ENCODE data around the gene LIMA1. TPM values are rescaled to one million over a fixed set of nuclear protein-coding genes. Genes with fewer than 3 reads are reported as not detected.

LIMA1 gene
- polyA plus RNA-seq, 1 donor from 2014 or later: 4.4 TPM

- H3K27ac ChIP-seq (ENCODE audit: low read length): no peak overlapping the region
- H3F3A ChIP-seq (ENCODE audit: insufficient read depth, low read length, poor library complexity, severe bottlenecking): no peaks in the 10 kb centered on the region
- H3K27me3 ChIP-seq (ENCODE audit: insufficient read depth, low read depth, low read length): no peaks in the 10 kb centered on the region
- no peak overlapping the region for H2AFZ ChIP-seq (ENCODE audit: low read depth, low read length)
- H3K79me2 ChIP-seq (replicated peaks; ENCODE audit: insufficient read depth, low read length): no peaks in the 10 kb centered on the region
- no peak overlapping the region for H3K4me2 ChIP-seq (ENCODE audit: low read length)
- H3K9ac ChIP-seq (ENCODE audit: low read length): no peak overlapping the region
- no peak overlapping the region for H3K4me3 ChIP-seq (ENCODE audit: low read length)
- TF ChIP-seq REST (IDR thresholded peaks at IDR 0.05; ENCODE audit: borderline replicate concordance): no peak
- no peak for TF ChIP-seq SMC3 (conservative IDR thresholded peaks at IDR 0.05; ENCODE audit: poor library complexity)
- TF ChIP-seq EZH2 (IDR thresholded peaks at IDR 0.05; ENCODE audit: borderline replicate concordance, insufficient read depth, low read length, poor library complexity, severe bottlenecking): no peak
- no peak for TF ChIP-seq RAD21 (conservative IDR thresholded peaks at IDR 0.05)
- no peak for TF ChIP-seq POLR2AphosphoS5 (IDR thresholded peaks at IDR 0.05)
- TF ChIP-seq, protein P1, sequence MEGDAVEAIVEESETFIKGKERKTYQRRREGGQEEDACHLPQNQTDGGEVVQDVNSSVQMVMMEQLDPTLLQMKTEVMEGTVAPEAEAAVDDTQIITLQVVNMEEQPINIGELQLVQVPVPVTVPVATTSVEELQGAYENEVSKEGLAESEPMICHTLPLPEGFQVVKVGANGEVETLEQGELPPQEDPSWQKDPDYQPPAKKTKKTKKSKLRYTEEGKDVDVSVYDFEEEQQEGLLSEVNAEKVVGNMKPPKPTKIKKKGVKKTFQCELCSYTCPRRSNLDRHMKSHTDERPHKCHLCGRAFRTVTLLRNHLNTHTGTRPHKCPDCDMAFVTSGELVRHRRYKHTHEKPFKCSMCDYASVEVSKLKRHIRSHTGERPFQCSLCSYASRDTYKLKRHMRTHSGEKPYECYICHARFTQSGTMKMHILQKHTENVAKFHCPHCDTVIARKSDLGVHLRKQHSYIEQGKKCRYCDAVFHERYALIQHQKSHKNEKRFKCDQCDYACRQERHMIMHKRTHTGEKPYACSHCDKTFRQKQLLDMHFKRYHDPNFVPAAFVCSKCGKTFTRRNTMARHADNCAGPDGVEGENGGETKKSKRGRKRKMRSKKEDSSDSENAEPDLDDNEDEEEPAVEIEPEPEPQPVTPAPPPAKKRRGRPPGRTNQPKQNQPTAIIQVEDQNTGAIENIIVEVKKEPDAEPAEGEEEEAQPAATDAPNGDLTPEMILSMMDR (IDR thresholded peaks at IDR 0.05; ENCODE audit: poor library complexity, severe bottlenecking): no peak
- TF ChIP-seq TAF1 (IDR thresholded peaks at IDR 0.05; ENCODE audit: low read depth): no peak
- H4K20me1 ChIP-seq (ENCODE audit: insufficient read depth): no peaks in the 10 kb centered on the region
- H3K9me2 ChIP-seq (ENCODE audit: insufficient read depth, low read length): no peaks in the 10 kb centered on the region
- no peaks in the 10 kb centered on the region for H3K36me3 ChIP-seq (ENCODE audit: insufficient read depth, low read length)
- H3K9me3 ChIP-seq (ENCODE audit: low read length): no peaks in the 10 kb centered on the region
Observed at GRCh38 chr12:50221228-50222008, 61.9 kb downstream of the LIMA1 start.

- no peaks in the 10 kb centered on the region for H4K20me1 ChIP-seq (ENCODE audit: insufficient read depth)
- H3K4me2 ChIP-seq (ENCODE audit: low read length): no peak overlapping the region
- no peak overlapping the region for H3K9ac ChIP-seq (ENCODE audit: low read length)
- no peaks in the 10 kb centered on the region for H3F3A ChIP-seq (ENCODE audit: insufficient read depth, low read length, poor library complexity, severe bottlenecking)
- no peak overlapping the region for H2AFZ ChIP-seq (ENCODE audit: low read depth, low read length)
- H3K9me3 ChIP-seq (ENCODE audit: low read length): no peaks in the 10 kb centered on the region
- no peaks in the 10 kb centered on the region for H3K79me2 ChIP-seq (replicated peaks; ENCODE audit: insufficient read depth, low read length)
- no peaks in the 10 kb centered on the region for H3K36me3 ChIP-seq (ENCODE audit: insufficient read depth, low read length)
- no peak overlapping the region for H3K27ac ChIP-seq (ENCODE audit: low read length)
- no peaks in the 10 kb centered on the region for H3K9me2 ChIP-seq (ENCODE audit: insufficient read depth, low read length)
- no peak for TF ChIP-seq RAD21 (conservative IDR thresholded peaks at IDR 0.05)
- no peak overlapping the region for H3K4me3 ChIP-seq (ENCODE audit: low read length)
- no peaks in the 10 kb centered on the region for H3K27me3 ChIP-seq (ENCODE audit: insufficient read depth, low read depth, low read length)
Observed at GRCh38 chr12:50220363-50220995, 62.8 kb downstream of the LIMA1 start.

- H3K9me3 ChIP-seq (ENCODE audit: low read length): no peaks in the 10 kb centered on the region
- H3K4me2 ChIP-seq (ENCODE audit: low read length): no peak overlapping the region
- H3K9me2 ChIP-seq (ENCODE audit: insufficient read depth, low read length): no peaks in the 10 kb centered on the region
Observed at GRCh38 chr12:50219544-50219943, 63.8 kb downstream of the LIMA1 start.

More at GRCh38 chr12:50219544-50219943, 63.8 kb downstream of the LIMA1 start:
- no peak overlapping the region for H3K9ac ChIP-seq (ENCODE audit: low read length)
- H3K36me3 ChIP-seq (ENCODE audit: insufficient read depth, low read length): no peaks in the 10 kb centered on the region
- no peaks in the 10 kb centered on the region for H3K27me3 ChIP-seq (ENCODE audit: insufficient read depth, low read depth, low read length)
- no peak overlapping the region for H3K4me3 ChIP-seq (ENCODE audit: low read length)
- H3K79me2 ChIP-seq (replicated peaks; ENCODE audit: insufficient read depth, low read length): no peaks in the 10 kb centered on the region
- H3F3A ChIP-seq (ENCODE audit: insufficient read depth, low read length, poor library complexity, severe bottlenecking): no peaks in the 10 kb centered on the region
- no peaks in the 10 kb centered on the region for H4K20me1 ChIP-seq (ENCODE audit: insufficient read depth)
- no peak for TF ChIP-seq REST (IDR thresholded peaks at IDR 0.05; ENCODE audit: borderline replicate concordance)
- TF ChIP-seq EP300 (conservative IDR thresholded peaks at IDR 0.05; ENCODE audit: poor library complexity, severe bottlenecking): no peak
- H2AFZ ChIP-seq (ENCODE audit: low read depth, low read length): no peak overlapping the region
- H3K27ac ChIP-seq (ENCODE audit: low read length): no peak overlapping the region

Measured in neural cell (in vitro differentiated cells).